EH (cell line): ENCODE data around the gene TMEM44.

Source experiments
- DNase-seq: peaks from one replicate; pipeline ENCODE4 v3.0.0-alpha.2; 2015; ENCODE audit warnings: low read depth

Gene TMEM44

GRCh38 chr3:194577986-194578905, 55.0 kb downstream of the TMEM44 start:
- peak; percentile 94 for DNase-seq

- DNase-seq, result peak; percentile 64
Observed at GRCh38 chr3:194575484-194576210, 57.6 kb downstream of the TMEM44 start.

GRCh38 chr3:194574639-194575483, 58.4 kb downstream of the TMEM44 start:
- peak; percentile 58 for DNase-seq

- DNase-seq, result peak; percentile 71
Observed at GRCh38 chr3:194573680-194574437, 59.4 kb downstream of the TMEM44 start.

GRCh38 chr3:194572944-194573491, 60.2 kb downstream of the TMEM44 start:
- peak; percentile 56 for DNase-seq

GRCh38 chr3:194572143-194572789, 61.0 kb downstream of the TMEM44 start:
- DNase-seq, result peak; percentile 96

- DNase-seq, result no peak
Observed at GRCh38 chr3:194571491-194572142, 61.6 kb downstream of the TMEM44 start.

GRCh38 chr3:194570898-194571297, 62.3 kb downstream of the TMEM44 start:
- no peak for DNase-seq

GRCh38 chr3:194570235-194570634, 63.0 kb downstream of the TMEM44 start:
- no peak for DNase-seq

GRCh38 chr3:194569252-194569651, 64.0 kb downstream of the TMEM44 start:
- no peak for DNase-seq

GRCh38 chr3:194565597-194566190, 67.5 kb downstream of the TMEM44 start:
- DNase-seq, result peak; percentile 89

- DNase-seq, result no peak
Observed at GRCh38 chr3:194562986-194563385, 70.2 kb downstream of the TMEM44 start.

GRCh38 chr3:194561306-194561974, 71.8 kb downstream of the TMEM44 start:
- peak; percentile 91 for DNase-seq

- DNase-seq, result no peak
Observed at GRCh38 chr3:194560047-194560446, 73.2 kb downstream of the TMEM44 start.

- no peak for DNase-seq
Observed at GRCh38 chr3:194559530-194559929, 73.7 kb downstream of the TMEM44 start.

GRCh38 chr3:194556086-194557056, 76.8 kb downstream of the TMEM44 start:
- no peak for DNase-seq

- DNase-seq, result no peak
Observed at GRCh38 chr3:194555175-194556062, 77.8 kb downstream of the TMEM44 start.
